HG03378 (cell line): ENCODE data around the gene RASA3.
"Not testable (repeated sequence)": the region's sequence is repeated elsewhere in the genome, so short reads cannot be mapped to it uniquely, and the experiment has no call there.

Experiments
- ATAC-seq: cut with Tn5 transposase; IDR thresholded peaks from one replicate; pipeline ENCODE4 v1.9.1; 2021; ENCODE audit warnings: mild to moderate bottlenecking, moderate library complexity; ENCODE audit not compliant: unreplicated experiment

Gene RASA3

GRCh38 chr13:114142640-114143490 is 10.4 kb upstream of the RASA3 start:
- no peak for ATAC-seq

- no peak for ATAC-seq
Measured at GRCh38 chr13:114142137-114142550, 9.7 kb upstream of the RASA3 start.

GRCh38 chr13:114141261-114141996 is 9.0 kb upstream of the RASA3 start:
- ATAC-seq = no peak

GRCh38 chr13:114140906-114141250 is 8.5 kb upstream of the RASA3 start:
- no peak for ATAC-seq

- ATAC-seq = no peak
Measured at GRCh38 chr13:114140131-114140905, 7.9 kb upstream of the RASA3 start.

- no peak for ATAC-seq
Measured at GRCh38 chr13:114136576-114136975, 4.2 kb upstream of the RASA3 start.

GRCh38 chr13:114135731-114136171 is 3.3 kb upstream of the RASA3 start:
- no peak for ATAC-seq

- ATAC-seq = no peak
Measured at GRCh38 chr13:114134944-114135610, 2.7 kb upstream of the RASA3 start.

- ATAC-seq = no peak
Measured at GRCh38 chr13:114134111-114134943, 1.9 kb upstream of the RASA3 start.

- ATAC-seq = not testable (repeated sequence)
Measured at GRCh38 chr13:114133552-114133951, 1.1 kb upstream of the RASA3 start.

- not testable (repeated sequence) for ATAC-seq
Measured at GRCh38 chr13:114133126-114133525, 703 bp upstream of the RASA3 start.

- no peak for ATAC-seq
Measured at GRCh38 chr13:114131583-114132418, 622 bp downstream of the RASA3 start.

GRCh38 chr13:114130837-114131582 is 1.4 kb downstream of the RASA3 start:
- ATAC-seq = peak; percentile 23

GRCh38 chr13:114130131-114130836 is 2.1 kb downstream of the RASA3 start:
- ATAC-seq = no peak

GRCh38 chr13:114129649-114130062 is 2.8 kb downstream of the RASA3 start:
- ATAC-seq = no peak

- peak; percentile 76 for ATAC-seq
Measured at GRCh38 chr13:114128624-114129522, 3.5 kb downstream of the RASA3 start.

- ATAC-seq = no peak
Measured at GRCh38 chr13:114128348-114128623, 4.1 kb downstream of the RASA3 start.
